ENCODE measurements around the gene ARHGAP10. TPM values are rescaled to one million over a fixed set of nuclear protein-coding genes. Genes with fewer than 3 reads are reported as not detected.

ARHGAP10 gene
- total RNA-seq, 1 experiment from 2014 or later, result 9.0 TPM

DNA sequence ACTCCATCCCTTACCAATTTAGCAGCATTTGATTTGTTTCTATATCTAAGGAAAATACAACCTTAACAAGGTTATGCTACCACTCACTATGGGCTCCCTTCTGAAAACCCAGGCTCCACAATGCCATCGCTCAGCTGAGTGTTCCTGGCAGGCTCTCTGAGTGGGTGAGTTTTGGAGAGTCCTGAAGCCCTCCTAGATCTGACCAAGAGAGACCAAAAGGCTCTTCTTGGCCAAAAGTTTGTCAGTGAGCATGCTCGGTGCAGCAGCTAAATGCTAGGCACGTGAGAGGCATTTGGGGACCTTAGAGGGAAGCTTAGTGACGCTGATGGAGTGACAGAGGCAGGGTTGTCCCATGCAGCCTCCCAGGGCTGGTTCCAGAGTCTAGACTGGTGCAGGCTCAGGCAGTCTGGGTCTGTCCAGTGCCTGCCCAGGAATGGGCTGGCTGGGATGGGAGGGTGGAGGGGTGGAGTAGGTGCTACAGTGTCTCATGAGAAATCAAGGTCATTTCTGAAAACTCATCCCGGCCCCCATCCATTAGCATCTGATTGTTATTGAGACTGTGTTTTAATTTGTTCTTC is 363.5 kb downstream of the ARHGAP10 start:
- H3K79me2 ChIP-seq (ENCODE audit: low read length), result no peaks in the 10 kb centered on the region
- ChIA-PET CTCF (no interaction called here), POLR2A (ENCODE audit: unreplicated experiment) (no interaction called here)
- no peaks in the 10 kb centered on the region for H3K9me3 ChIP-seq (ENCODE audit: low read length)
- no peak overlapping the region for H3K4me3 ChIP-seq (ENCODE audit: low read length)
- intact Hi-C loops (cut with micrococcal nuclease), result no loop called here
- H3K27me3 ChIP-seq (ENCODE audit: low read length), result no peaks in the 10 kb centered on the region
- no peaks in the 10 kb centered on the region for H3K9me2 ChIP-seq (replicated peaks; ENCODE audit: low read length)
- H3K9ac ChIP-seq (ENCODE audit: low read length), result no peak overlapping the region
- no peak for DNase-seq
- H4K20me1 ChIP-seq (ENCODE audit: low read length), result no peaks in the 10 kb centered on the region
- H2AFZ ChIP-seq (ENCODE audit: low read length), result no peak overlapping the region
- TF ChIP-seq CTCF (conservative IDR thresholded peaks at IDR 0.05; ENCODE audit: low read depth, low read length) (no peak), EZH2 (IDR thresholded peaks at IDR 0.05; ENCODE audit: low read length, unreplicated experiment) (no peak), EZH2phosphoT487 (IDR thresholded peaks at IDR 0.05; ENCODE audit: borderline replicate concordance, low read length) (no peak)
- no peak for ATAC-seq
- H3K36me3 ChIP-seq (ENCODE audit: low read depth, low read length), result no peaks in the 10 kb centered on the region
- H3K4me1 ChIP-seq (ENCODE audit: insufficient read depth, low read length), result no peaks in the 10 kb centered on the region
- H3F3A ChIP-seq (ENCODE audit: low read length, unreplicated experiment), result no peaks in the 10 kb centered on the region
- H3K4me2 ChIP-seq (ENCODE audit: low read length), result no peak overlapping the region
- H3K27ac ChIP-seq (ENCODE audit: low read length), result no peak overlapping the region
- BruUV-seq (replicated peaks), result no TSS peak

DNA sequence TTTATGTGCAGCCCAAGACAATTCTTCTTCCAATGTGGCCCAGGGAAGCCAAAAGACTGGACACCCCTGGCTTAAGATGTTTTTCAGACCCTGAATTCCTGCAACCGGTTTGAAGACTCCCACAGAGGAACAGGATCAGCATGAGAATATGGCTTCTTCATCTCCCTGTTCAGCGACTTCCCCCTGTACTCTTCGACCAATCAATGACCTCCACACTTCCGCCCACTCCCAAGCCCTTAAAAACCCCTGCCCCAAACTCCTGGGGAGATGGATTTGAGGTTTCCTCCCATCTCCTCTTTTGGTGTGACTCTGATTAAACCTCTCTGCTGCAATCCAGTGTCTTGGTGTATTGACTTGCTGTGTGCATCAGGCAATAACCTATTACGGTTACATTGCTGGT is 365.9 kb downstream of the ARHGAP10 start:
- Histone ChIP-seq H3K9ac (ENCODE audit: low read length) (no peak overlapping the region), H4K20me1 (ENCODE audit: low read length) (no peaks in the 10 kb centered on the region), H3K27me3 (ENCODE audit: low read length) (no peaks in the 10 kb centered on the region), H3K4me1 (ENCODE audit: insufficient read depth, low read length) (no peaks in the 10 kb centered on the region), H2AFZ (ENCODE audit: low read length) (no peak overlapping the region), H3K79me2 (ENCODE audit: low read length) (no peaks in the 10 kb centered on the region), H3K4me3 (ENCODE audit: low read length) (no peak overlapping the region), H3K9me3 (ENCODE audit: low read length) (no peaks in the 10 kb centered on the region), H3F3A (ENCODE audit: low read length, unreplicated experiment) (no peaks in the 10 kb centered on the region), H3K36me3 (ENCODE audit: low read depth, low read length) (no peaks in the 10 kb centered on the region), H3K9me2 (replicated peaks; ENCODE audit: low read length) (no peaks in the 10 kb centered on the region), H3K27ac (ENCODE audit: low read length) (no peak overlapping the region), H3K4me2 (ENCODE audit: low read length) (no peak overlapping the region)
- no peak for ATAC-seq
- no peak for DNase-seq
- ChIA-PET CTCF (no interaction called here), POLR2A (ENCODE audit: unreplicated experiment) (no interaction called here)
- TF ChIP-seq EZH2 (IDR thresholded peaks at IDR 0.05; ENCODE audit: low read length, unreplicated experiment), result no peak
- no peak for TF ChIP-seq CTCF (conservative IDR thresholded peaks at IDR 0.05; ENCODE audit: low read depth, low read length)
- no peak for TF ChIP-seq EZH2phosphoT487 (IDR thresholded peaks at IDR 0.05; ENCODE audit: borderline replicate concordance, low read length)
- no TSS peak for BruUV-seq (replicated peaks)
- intact Hi-C loops (cut with micrococcal nuclease), result no loop called here

- no peaks in the 10 kb centered on the region for H4K20me1 ChIP-seq (ENCODE audit: low read length)
- no peak overlapping the region for H3K4me3 ChIP-seq (ENCODE audit: low read length)
- no peaks in the 10 kb centered on the region for H3F3A ChIP-seq (ENCODE audit: low read length, unreplicated experiment)
- no peaks in the 10 kb centered on the region for H3K27me3 ChIP-seq (ENCODE audit: low read length)
- POLR2A ChIA-PET (ENCODE audit: unreplicated experiment), result no interaction called here
- CTCF ChIA-PET, result no interaction called here
- H3K36me3 ChIP-seq (ENCODE audit: low read depth, low read length), result no peaks in the 10 kb centered on the region
- TF ChIP-seq EZH2 (IDR thresholded peaks at IDR 0.05; ENCODE audit: low read length, unreplicated experiment) (no peak), EZH2phosphoT487 (IDR thresholded peaks at IDR 0.05; ENCODE audit: borderline replicate concordance, low read length) (no peak), CTCF (conservative IDR thresholded peaks at IDR 0.05; ENCODE audit: low read depth, low read length) (no peak)
- no peaks in the 10 kb centered on the region for H3K4me1 ChIP-seq (ENCODE audit: insufficient read depth, low read length)
- no peaks in the 10 kb centered on the region for H3K9me3 ChIP-seq (ENCODE audit: low read length)
- intact Hi-C loops (cut with micrococcal nuclease), result no loop called here
- no peak for ATAC-seq
- no peak overlapping the region for H3K9ac ChIP-seq (ENCODE audit: low read length)
- no peaks in the 10 kb centered on the region for H3K9me2 ChIP-seq (replicated peaks; ENCODE audit: low read length)
- H3K4me2 ChIP-seq (ENCODE audit: low read length), result no peak overlapping the region
- H3K27ac ChIP-seq (ENCODE audit: low read length), result no peak overlapping the region
- no TSS peak for BruUV-seq (replicated peaks)
- DNase-seq, result no peak
- no peaks in the 10 kb centered on the region for H3K79me2 ChIP-seq (ENCODE audit: low read length)
- H2AFZ ChIP-seq (ENCODE audit: low read length), result no peak overlapping the region
Measured at GRCh38 chr4:148101235-148101634, 369.3 kb downstream of the ARHGAP10 start.
